Stimulated activated CD8-positive, alpha-beta memory T cell treated with anti-CD3 and anti-CD28 coated beads, Interleukin-2, amount 100 ng/mL, for 1 hour (primary cell): ENCODE data around the gene TCHHL1.
"Not testable (repeated sequence)": the region's sequence is repeated elsewhere in the genome, so short reads cannot be mapped to it uniquely, and the experiment has no call there.

Experiments used
- DNase-seq, 2 donors: peaks; one replicate each; pipeline ENCODE4 v3.0.0-alpha.2; 2020; ENCODE audit warnings: low read depth in 2 of 2

The TCHHL1 gene

GRCh38 chr1:152086760-152087159 lies 2.1 kb downstream of the TCHHL1 start:
- DNase-seq: no peak

GRCh38 chr1:152084853-152085252 lies 4.0 kb downstream of the TCHHL1 start:
- no peak for DNase-seq

DNA sequence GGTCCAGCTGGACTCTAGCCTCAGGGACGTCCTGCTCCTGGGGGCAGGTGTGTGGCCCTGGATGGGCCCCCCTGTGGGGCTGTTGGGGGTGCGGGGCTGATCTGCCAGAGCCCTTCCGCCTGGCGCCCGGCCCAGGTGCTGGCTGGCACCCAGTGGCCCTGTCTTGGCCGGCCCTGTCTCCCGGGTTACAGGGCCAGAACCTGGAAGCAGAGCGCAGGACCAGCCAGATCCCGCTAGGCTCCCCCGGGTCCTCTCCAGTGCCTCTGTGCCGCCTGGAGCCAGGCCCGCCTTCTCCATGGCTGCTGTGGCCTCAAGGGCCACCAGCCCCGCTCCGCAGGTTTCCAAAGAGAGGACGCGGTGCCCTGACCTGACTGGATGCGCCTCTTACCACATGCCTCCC lies 7.8 kb downstream of the TCHHL1 start:
- not testable (repeated sequence) for DNase-seq

GRCh38 chr1:152080494-152080893 lies 8.4 kb downstream of the TCHHL1 start:
- DNase-seq: not testable (repeated sequence)

DNA sequence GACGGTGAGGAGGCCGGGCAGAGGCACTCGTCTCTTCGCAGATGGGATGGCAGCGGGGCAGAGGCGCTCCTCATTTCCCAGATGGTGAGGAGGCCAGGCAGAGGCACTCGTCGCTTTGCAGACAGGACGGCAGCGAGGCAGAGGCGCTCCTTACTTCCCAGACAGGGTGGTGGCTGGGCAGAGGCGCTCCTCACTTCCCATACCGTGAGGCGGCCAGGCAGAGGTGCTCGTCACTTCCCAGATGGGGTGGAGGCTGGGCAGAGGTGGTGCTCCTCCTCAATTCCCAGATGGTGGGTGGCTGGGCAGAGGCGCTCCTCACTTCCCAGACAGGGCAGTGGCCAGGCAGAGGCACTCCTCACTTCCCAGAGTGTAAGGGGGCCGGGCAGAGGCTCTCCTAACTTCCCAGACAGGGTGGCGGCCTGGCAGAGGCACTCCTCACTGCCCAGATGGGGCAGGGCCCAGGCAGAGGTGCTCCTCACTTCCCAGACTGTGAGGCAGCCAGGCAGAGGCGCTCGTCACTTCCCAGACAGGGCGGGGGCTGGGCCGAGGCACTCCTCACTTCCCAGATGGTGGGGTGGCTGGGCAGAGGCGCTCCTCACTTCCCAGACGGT lies 9.9 kb downstream of the TCHHL1 start:
- DNase-seq: no peak

DNA sequence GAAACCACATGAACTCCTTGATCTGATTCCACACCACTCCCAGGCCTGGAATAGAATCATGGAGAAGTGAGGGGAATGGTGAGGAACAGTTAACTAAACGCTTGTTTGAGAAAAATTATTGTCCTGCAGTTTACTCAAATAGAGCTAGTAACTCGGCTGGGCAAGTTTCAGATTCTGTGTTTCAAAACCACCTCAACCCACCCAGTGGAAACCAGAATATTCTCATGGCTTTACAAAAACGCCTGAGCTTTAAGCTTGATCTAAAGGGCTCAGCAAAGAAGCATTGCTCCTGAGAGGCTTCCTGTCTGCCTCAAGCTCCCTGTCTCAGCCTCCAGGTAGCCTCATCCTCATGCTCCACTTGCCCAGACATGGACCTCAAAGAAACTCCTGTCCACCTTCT lies 16.6 kb downstream of the TCHHL1 start:
- DNase-seq: no peak

DNA sequence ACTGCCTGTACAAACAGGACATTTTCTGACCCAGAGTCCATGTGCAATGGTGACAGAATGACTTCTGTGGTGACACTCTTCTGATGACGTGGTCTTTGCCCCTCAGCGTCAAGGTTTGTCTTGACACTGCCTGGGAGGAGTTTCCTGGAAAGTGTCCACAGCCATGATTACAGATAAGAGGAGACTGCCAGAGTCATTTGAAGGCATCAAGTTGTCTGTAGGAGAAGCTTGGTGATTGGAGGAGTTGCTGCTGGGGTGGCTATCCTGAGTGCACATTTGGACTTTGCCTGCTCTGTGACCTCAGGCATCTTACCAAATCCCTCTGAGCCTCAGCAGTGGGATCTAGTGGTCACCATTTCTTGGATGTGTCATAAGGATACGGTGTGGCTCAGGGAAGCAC lies 17.7 kb downstream of the TCHHL1 start:
- no peak for DNase-seq

- DNase-seq: no peak
These were observed 20.9 kb downstream of the TCHHL1 start for GRCh38 chr1:152067929-152068328.

DNA sequence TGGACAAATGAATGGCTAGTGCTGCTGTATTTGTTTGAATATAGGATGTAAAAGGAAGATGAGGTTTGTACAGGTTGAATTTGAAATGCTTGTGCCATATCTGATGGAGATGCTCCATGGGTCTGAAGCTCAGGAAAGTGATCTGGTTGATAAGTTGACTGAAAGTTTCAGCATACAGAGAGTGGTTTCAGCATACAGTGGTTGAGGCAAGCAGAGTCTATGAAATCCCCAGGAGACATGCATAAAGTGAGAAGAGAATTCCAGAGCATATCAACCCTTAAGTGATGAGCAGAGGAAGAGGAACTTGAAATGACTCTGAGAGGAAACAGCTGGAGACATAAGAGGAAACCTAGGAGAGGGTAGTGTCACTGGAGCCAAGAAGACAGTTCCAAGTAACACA lies 21.7 kb downstream of the TCHHL1 start:
- DNase-seq: no peak

DNA sequence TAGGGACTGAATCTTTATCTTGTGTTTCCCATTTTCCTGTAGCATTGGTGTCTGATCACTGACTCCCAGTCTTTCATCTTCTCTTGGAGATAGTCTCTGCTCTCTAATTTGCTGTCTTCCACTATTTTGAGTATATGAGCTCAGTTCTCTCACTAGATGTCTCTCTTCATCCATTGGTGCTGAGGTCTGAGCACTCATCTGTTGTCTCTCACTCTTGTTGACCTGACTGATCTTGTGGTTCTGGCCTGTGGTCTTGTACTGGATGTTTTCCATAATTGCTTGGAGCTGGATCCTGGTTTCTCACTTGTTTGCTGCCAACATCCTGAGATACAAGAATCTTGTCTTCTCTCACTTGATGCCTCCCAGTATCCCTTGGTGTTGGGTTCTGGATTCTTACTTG lies 26.9 kb downstream of the TCHHL1 start:
- DNase-seq: no peak

- no peak for DNase-seq
These were observed 35.5 kb downstream of the TCHHL1 start for GRCh38 chr1:152053375-152053774.

GRCh38 chr1:152052606-152053005 lies 36.3 kb downstream of the TCHHL1 start:
- DNase-seq: peak; percentile 71 to 76

DNA sequence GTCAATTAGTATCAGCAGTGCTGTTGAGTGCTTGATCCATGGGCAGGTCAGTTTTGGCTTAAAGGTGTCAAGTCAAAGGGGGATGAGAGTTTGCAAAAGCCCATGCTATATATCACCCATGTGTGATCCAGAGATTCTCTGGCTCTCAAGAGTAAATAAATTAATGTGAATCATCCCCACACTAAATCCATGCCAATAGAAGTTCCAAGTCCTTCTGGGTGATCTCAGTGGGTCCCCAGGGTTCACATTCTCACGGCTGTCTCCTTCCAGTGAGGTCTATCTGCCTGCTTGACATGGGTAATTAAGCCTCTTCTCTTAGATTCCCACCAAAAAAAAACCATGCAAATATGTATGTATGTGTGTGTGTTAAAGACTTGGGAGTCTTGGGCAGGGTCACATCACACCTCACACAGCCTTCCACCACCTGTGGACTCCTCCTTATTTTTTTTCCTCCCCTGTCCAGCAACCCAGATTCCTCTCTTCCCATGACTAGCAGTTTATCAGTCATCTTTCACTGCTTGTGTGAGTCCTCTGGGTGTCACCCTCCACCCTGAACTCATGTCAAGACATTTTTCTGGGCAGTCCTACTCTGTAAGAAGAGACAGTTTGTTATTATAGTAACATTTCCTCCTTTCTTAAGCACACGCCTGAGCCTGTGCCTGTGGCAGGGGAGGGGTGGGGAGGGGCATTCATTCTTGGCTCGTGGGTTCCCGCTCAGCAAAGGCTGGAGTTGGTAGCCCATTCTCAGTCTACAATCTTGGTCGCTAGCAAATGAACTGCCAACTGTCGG lies 37.8 kb downstream of the TCHHL1 start:
- no peak for DNase-seq

DNA sequence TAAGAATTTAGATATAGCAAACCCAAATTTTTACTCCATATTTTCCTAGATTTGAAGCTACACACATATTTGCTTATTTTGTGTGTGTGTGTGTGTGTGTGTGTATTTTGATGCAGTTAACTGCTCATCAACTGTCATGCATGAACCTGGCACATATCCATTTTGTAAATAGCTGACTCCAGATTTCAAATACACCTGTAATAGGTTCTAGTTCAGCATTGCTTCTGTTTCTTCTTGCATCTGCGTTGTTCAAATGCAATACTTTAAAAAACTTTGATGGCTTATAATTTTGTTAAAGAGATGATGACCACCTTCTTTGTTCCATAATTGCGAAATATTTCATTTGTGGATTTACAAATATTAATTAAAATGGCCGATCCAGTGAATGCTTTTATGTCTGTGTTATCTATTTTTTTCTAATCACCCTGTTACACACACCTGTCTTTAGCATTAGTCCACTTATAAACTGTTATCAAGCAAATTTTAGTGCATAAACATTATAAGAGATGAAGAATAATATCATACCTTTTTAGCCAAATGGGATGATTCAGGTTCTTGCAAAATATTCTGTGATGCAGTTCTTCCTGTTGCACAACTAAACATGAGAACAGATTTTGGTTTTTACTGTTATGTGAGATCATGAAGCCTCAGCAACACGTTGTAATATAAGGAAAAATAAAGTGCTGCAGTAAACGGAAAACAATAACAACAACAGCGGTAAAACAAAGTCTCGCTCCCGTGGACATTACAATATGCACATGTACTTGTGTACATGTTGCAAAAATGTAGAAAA lies 39.4 kb downstream of the TCHHL1 start:
- DNase-seq: no peak

DNA sequence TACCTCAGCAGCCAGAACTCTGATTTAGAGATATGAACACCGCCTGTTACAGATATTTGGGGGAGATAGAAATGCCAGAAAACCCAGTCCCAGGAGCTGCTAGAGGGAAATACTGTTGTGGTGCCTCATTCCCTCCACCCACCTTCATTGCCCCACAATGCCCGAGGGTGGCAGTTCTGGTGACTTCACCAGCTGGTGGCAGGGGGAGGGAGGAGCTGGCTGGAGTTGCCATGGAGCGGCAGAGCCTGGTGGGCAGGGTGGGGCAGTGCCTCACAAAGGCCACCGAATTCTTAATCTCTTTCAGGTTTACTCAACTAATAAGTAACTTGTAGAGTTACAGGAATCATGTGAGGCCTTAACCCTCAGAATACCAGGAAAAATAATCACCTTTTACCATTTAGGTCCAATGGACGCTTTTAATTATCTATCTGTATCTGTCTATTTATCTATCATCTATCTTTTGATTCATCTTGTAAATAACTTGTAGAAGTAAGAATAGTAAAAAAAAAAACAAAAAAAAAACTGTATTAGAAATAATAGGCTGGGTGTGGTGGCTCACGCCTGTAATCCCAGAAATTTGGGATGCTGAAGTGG lies 40.4 kb downstream of the TCHHL1 start:
- DNase-seq: peak in 1 of 2 donors; percentile 43

DNA sequence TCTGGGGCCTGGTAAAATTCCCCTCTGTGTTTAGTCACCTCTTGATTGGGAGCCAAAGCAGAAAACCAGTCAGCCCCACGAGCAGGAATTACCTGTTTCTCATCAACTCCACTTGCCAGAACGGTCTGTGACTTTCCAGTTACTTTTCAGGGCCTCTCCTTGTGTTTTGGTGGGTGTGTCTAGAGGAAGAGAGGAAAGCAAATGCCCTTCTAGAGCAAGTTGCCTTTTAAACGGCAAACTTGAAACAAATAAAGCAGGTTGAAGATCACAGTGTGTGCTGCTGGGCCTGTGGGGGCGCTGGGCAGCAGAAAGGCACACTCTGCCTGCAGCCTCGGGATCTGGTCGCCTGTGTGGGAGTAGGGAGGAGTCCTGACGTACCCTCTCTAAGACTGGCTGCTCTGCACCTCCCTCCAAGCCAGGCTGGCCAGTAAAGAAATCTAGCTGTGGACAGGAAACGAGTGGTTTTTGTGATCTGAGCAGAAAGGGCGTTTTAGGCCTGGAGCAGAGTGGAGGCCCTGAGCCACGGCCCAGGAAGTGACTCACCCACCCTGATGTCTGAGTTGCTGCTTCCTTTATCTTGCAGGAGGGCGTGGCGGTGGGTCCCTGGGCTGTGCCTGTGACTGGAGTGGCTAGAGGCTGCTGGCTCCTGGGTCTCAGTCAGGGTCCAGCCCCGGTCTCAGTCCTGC lies 41.0 kb downstream of the TCHHL1 start:
- peak; percentile 69 to 73 for DNase-seq

- no peak for DNase-seq
These were observed 41.5 kb downstream of the TCHHL1 start for GRCh38 chr1:152047413-152047729.

GRCh38 chr1:152044386-152044785 lies 44.5 kb downstream of the TCHHL1 start:
- no peak for DNase-seq

- DNase-seq: no peak
These were observed 45.0 kb downstream of the TCHHL1 start for GRCh38 chr1:152043870-152044269.

- DNase-seq: no peak
These were observed 46.8 kb downstream of the TCHHL1 start for GRCh38 chr1:152042030-152042429.

- no peak for DNase-seq
These were observed 49.0 kb downstream of the TCHHL1 start for GRCh38 chr1:152039886-152040285.

- DNase-seq: no peak
These were observed 49.4 kb downstream of the TCHHL1 start for GRCh38 chr1:152039461-152039860.
